NCI-H774 (cell line): ENCODE measurements around the gene VASH2.
"Not testable (repeated sequence)": the region's sequence is repeated elsewhere in the genome, so short reads cannot be mapped to it uniquely, and the experiment has no call there.

Experiments
- DNase-seq: peaks from one replicate; lab custom pipeline; 2025; lab: John Stamatoyannopoulos, UW

The VASH2 gene

GRCh38 chr1:212950243-212951125, at the start of gene VASH2:
TSS of gene VASH2 (plus strand) at chr1:212950541. CDS start at chr1:212951543, 1,002 bp downstream.
- peak; percentile 69 for DNase-seq

GRCh38 chr1:212901290-212901689, 49.1 kb upstream of the VASH2 start:
- no peak for DNase-seq

- DNase-seq: no peak
Observed at GRCh38 chr1:212902054-212902453, 48.3 kb upstream of the VASH2 start.

GRCh38 chr1:212903664-212904063, 46.7 kb upstream of the VASH2 start:
- DNase-seq: no peak

GRCh38 chr1:212908071-212908470, 42.3 kb upstream of the VASH2 start:
- DNase-seq: not testable (repeated sequence)

- no peak for DNase-seq
Observed at GRCh38 chr1:212908971-212909370, 41.4 kb upstream of the VASH2 start.

- no peak for DNase-seq
Observed at GRCh38 chr1:212909652-212910063, 40.7 kb upstream of the VASH2 start.

- DNase-seq: not testable (repeated sequence)
Observed at GRCh38 chr1:212910213-212910612, 40.1 kb upstream of the VASH2 start.

GRCh38 chr1:212913638-212914037, 36.7 kb upstream of the VASH2 start:
- DNase-seq: not testable (repeated sequence)

GRCh38 chr1:212914110-212914509, 36.2 kb upstream of the VASH2 start:
- DNase-seq: not testable (repeated sequence)

- no peak for DNase-seq
Observed at GRCh38 chr1:212914789-212915188, 35.6 kb upstream of the VASH2 start.

- no peak for DNase-seq
Observed at GRCh38 chr1:212915245-212916091, 34.9 kb upstream of the VASH2 start.

GRCh38 chr1:212916481-212917133, 33.7 kb upstream of the VASH2 start:
- no peak for DNase-seq

GRCh38 chr1:212917134-212917485, 33.2 kb upstream of the VASH2 start:
- no peak for DNase-seq

- DNase-seq: no peak
Observed at GRCh38 chr1:212917858-212918257, 32.5 kb upstream of the VASH2 start.

- DNase-seq: no peak
Observed at GRCh38 chr1:212918824-212919223, 31.5 kb upstream of the VASH2 start.

- no peak for DNase-seq
Observed at GRCh38 chr1:212920246-212920645, 30.1 kb upstream of the VASH2 start.

- no peak for DNase-seq
Observed at GRCh38 chr1:212920896-212921295, 29.4 kb upstream of the VASH2 start.

GRCh38 chr1:212922016-212922415, 28.3 kb upstream of the VASH2 start:
- DNase-seq: no peak

- no peak for DNase-seq
Observed at GRCh38 chr1:212926372-212926771, 24.0 kb upstream of the VASH2 start.

- no peak for DNase-seq
Observed at GRCh38 chr1:212928323-212929291, 21.7 kb upstream of the VASH2 start.
